GM12878 (cell line): ENCODE results near the gene SCN11A. TPM values are rescaled to one million over a fixed set of nuclear protein-coding genes. Genes with fewer than 3 reads are reported as not detected.

ENCODE experiments used
- ATAC-seq: fragments of 200-7000 bp; cut with Tn5 transposase; 3 replicates; pipeline ENCODE4 v1.9.1; 2020; ENCODE audit warnings: mild to moderate bottlenecking, moderate library complexity
- BruUV-seq: library from RNA; stranded (reverse); fragments of 400-500 nt; replicated peaks from 2 replicates; lab custom pipeline; 2021; lab: Mats Ljungman, UMichigan
- CTCF ChIA-PET: fragments of 300-600 bp; sonication (Branson Sonifier 250); formaldehyde crosslinking; extraction: SDS; loops from one replicate; lab custom pipeline; 2021; ENCODE audit warnings: inconsistent platforms; lab: Yijun Ruan, JAX
- POLR2A ChIA-PET: fragments of 350-600 bp; formaldehyde crosslinking; extraction: SDS; loops from one replicate; lab custom pipeline; 2021; ENCODE audit warnings: inconsistent platforms; lab: Charles Lee
- RAD21 ChIA-PET: fragments of 300-600 bp; sonication (Branson Sonifier 250); formaldehyde crosslinking; loops from one replicate; lab custom pipeline; 2023; ENCODE audit warnings: antibody characterized with exemption; ENCODE audit not compliant: unreplicated experiment; lab: Charles Lee
- SMC1A ChIA-PET: fragments of 300-600 bp; sonication (Branson Sonifier 250); formaldehyde crosslinking; loops from one replicate; lab custom pipeline; 2023; ENCODE audit not compliant: unreplicated experiment, uncharacterized antibody; lab: Charles Lee
- DNase-seq: peaks from one replicate; pipeline ENCODE4 v3.0.0-alpha.2; 2011; ENCODE audit warnings: low read depth, low spot score
- FAIRE-seq: peaks from 3 replicates; lab custom pipeline; 2011; peaks lifted over from hg19 to GRCh38; lab: Jason Lieb, UNC
- H2AFZ ChIP-seq: 2 replicates; pipeline ENCODE4 v1.6.0; 2011; ENCODE audit warnings: low read depth, low read length, control low read depth; ENCODE audit not compliant: control insufficient read depth
- H3K27ac ChIP-seq: 2 replicates; pipeline ENCODE4 v1.5.1; 2011; ENCODE audit warnings: control low read depth; ENCODE audit not compliant: control insufficient read depth, insufficient read depth
- H3K27me3 ChIP-seq, 2 experiments: replicated peaks in 1 of 2; 2 replicates each; pipeline versions ENCODE4 v1.6.0 to v1.6.1; 2011; ENCODE audit warnings: low read length in 1 of 2; ENCODE audit not compliant: control insufficient read depth in 2 of 2, insufficient read depth in 2 of 2
- H3K36me3 ChIP-seq, 2 experiments: 2 replicates each; pipeline ENCODE4 v1.5.1; 2011; ENCODE audit warnings: low read length in 1 of 2; ENCODE audit not compliant: control insufficient read depth in 2 of 2, insufficient read depth in 2 of 2
- H3K4me1 ChIP-seq: 2 replicates; pipeline ENCODE4 v1.6.1; 2011; ENCODE audit warnings: mild to moderate bottlenecking, low read length, moderate library complexity, mixed read lengths; ENCODE audit not compliant: control insufficient read depth, insufficient read depth
- H3K4me2 ChIP-seq: 2 replicates; pipeline ENCODE4 v1.6.0; 2011; ENCODE audit warnings: control low read depth; ENCODE audit not compliant: control insufficient read depth, insufficient read depth
- H3K4me3 ChIP-seq: fragments of 200-600 bp; sonication (generic); 2 replicates; pipeline ENCODE4 v1.5.1; 2016
- H3K79me2 ChIP-seq: 2 replicates; pipeline ENCODE4 v1.6.0; 2011; ENCODE audit warnings: low read length; ENCODE audit not compliant: control insufficient read depth, insufficient read depth
- H3K9ac ChIP-seq: 2 replicates; pipeline ENCODE4 v1.8.0; 2011; ENCODE audit warnings: low read length, control low read depth, mixed read lengths; ENCODE audit not compliant: control insufficient read depth, insufficient read depth
- H3K9me3 ChIP-seq: replicated peaks from 3 replicates; pipeline ENCODE4 v1.5.1; 2011; ENCODE audit warnings: mild to moderate bottlenecking, low read length; ENCODE audit not compliant: control insufficient read depth, insufficient read depth
- H4K20me1 ChIP-seq: 2 replicates; pipeline ENCODE4 v1.6.0; 2011; ENCODE audit not compliant: control insufficient read depth, insufficient read depth
- BCL11A ChIP-seq: IDR thresholded peaks from 2 replicates; pipeline ENCODE4 v1.6.1; 2011; ENCODE audit warnings: low read depth, low read length
- BCLAF1 ChIP-seq: fragments of 450-650 bp; IDR thresholded peaks from 2 replicates; pipeline ENCODE4 v1.6.1; 2017; ENCODE audit warnings: antibody characterized with exemption, mild to moderate bottlenecking, moderate library complexity
- ESRRA ChIP-seq: IDR thresholded peaks from 2 replicates; pipeline ENCODE4 v1.6.1; 2012; ENCODE audit warnings: mild to moderate bottlenecking, low read length, improper control_type of control experiment
- IKZF1 ChIP-seq: fragments of 450-650 bp; conservative IDR thresholded peaks from 2 replicates; pipeline ENCODE4 v1.6.1; 2017; ENCODE audit warnings: antibody characterized with exemption, mild to moderate bottlenecking
- LARP7 ChIP-seq: fragments of 450-650 bp; IDR thresholded peaks from 2 replicates; pipeline ENCODE4 v1.6.1; 2017; ENCODE audit warnings: mild to moderate bottlenecking
- MYC ChIP-seq: IDR thresholded peaks from 2 replicates; pipeline ENCODE4 v1.6.1; 2011; ENCODE audit warnings: mild to moderate bottlenecking, low read length, moderate library complexity, inconsistent platforms; ENCODE audit not compliant: insufficient read depth, insufficient replicate concordance, insufficient read length, severe bottlenecking
- RAD51 ChIP-seq: fragments of 450-650 bp; IDR thresholded peaks from 2 replicates; pipeline ENCODE4 v1.6.1; 2016; ENCODE audit warnings: moderate library complexity, mild to moderate bottlenecking, inconsistent platforms
- SPI1 ChIP-seq: IDR thresholded peaks from 2 replicates; pipeline ENCODE4 v1.6.1; 2011; ENCODE audit warnings: low read depth, mild to moderate bottlenecking, low read length, moderate library complexity, borderline replicate concordance; ENCODE audit not compliant: insufficient read depth
- TCF12 ChIP-seq: IDR thresholded peaks from 2 replicates; pipeline ENCODE4 v1.6.1; 2011; ENCODE audit warnings: low read depth, mild to moderate bottlenecking, low read length
- ZNF217 ChIP-seq: fragments of 450-650 bp; IDR thresholded peaks from 2 replicates; pipeline ENCODE4 v1.6.1; 2017; ENCODE audit warnings: antibody characterized with exemption, mild to moderate bottlenecking
- WGBS: methylation state at CpG from one replicate; pipeline ENCODE4 v1.1.6; 2016; ENCODE audit warnings: low lambda C conversion rate; ENCODE audit not compliant: insufficient replicate concordance, insufficient coverage; ENCODE audit errors: missing lambda C conversion rate; 5-methylcytosine and 5-hydroxymethylcytosine counted together
- in situ Hi-C: fragments of 300-500 bp; cut with MboI; formaldehyde crosslinking; loops from 9 replicates; pipeline ENCODE4 v1.14.3; 2018; ENCODE audit warnings: mixed read lengths
- intact Hi-C: fragments of 100-400 bp; cut with micrococcal nuclease; formaldehyde crosslinking; loops from one replicate; pipeline ENCODE4 v1.14.2; 2022; ENCODE audit not compliant: unreplicated experiment
- polyA plus RNA-seq, 11 experiments: library from polyadenylated mRNA; depleted of rRNA in 4 of 11; unstranded in 6 of 11; stranded (reverse) in 5 of 11; fragments of >200 nt; fragmentation: Nextera tagmentation in 4 of 11; fragmentation: Illumina TruSeq in 1 of 11; extraction: Ambion mirVana in 4 of 11; extraction: Trizol in 1 of 11; gene quantifications; 1 replicate in 1 of 11; 2 replicates in 10 of 11; pipeline versions ENCODE4 v1.2.1 to v1.2.3, GENCODE V29; 2011 to 2016; ENCODE audit warnings: inconsistent platforms in 2 of 11, missing spikeins in 2 of 11, low read depth in 1 of 11
- total RNA-seq, 4 experiments: library from RNA; depleted of rRNA in 3 of 4; stranded (reverse); fragments of >200 nt in 3 of 4; fragmentation: Illumina TruSeq in 1 of 4; extraction: Trizol in 1 of 4; gene quantifications; 2 replicates each; pipeline versions ENCODE4 v1.2.1 to v1.2.3, GENCODE V29; 2013 to 2021

SCN11A gene
- total and polyA plus RNA-seq, 10 of the 15 experiments (the other 5 are each of a cell fraction or from before 2014, with no cell fraction given): under 0.01 to 0.14 (median 0.03) TPM; not detected in 4

DNA sequence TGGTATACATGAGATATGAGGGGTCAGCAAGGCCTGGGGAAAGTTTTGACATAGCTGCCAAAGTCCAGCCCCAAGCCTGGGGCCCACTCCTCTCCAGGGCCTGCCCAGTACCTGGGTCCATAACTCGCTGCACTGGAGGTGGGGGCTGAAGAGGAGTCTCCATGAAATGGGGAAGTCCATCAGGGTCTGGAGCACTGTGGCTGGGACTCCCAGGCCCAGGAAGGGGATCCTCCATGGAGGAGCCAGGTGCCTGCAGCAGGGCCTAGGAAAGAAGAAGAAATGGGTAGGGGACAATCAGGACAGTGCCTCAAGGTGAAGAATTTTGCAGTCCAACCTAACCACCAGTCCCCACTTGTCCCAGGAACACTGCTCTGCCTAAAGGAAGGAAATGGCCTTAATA is 47.5 kb upstream of the SCN11A start:
- ChIA-PET CTCF (no interaction called here), RAD21 (no interaction called here), SMC1A (no interaction called here), POLR2A (no interaction called here)
- Histone ChIP-seq H3K4me2 (no peak overlapping the region), H3K4me3 (no peak overlapping the region), H2AFZ (no peak overlapping the region), H3K27me3 (no peaks in the 10 kb centered on the region), H3K9ac (no peak overlapping the region), H3K4me1 (no peaks in the 10 kb centered on the region; the same call in 1 of the 2 replicates), H3K36me3 (peaks cover 20 to 32% of the 10 kb centered on the region in 2 experiments; a peak in 3 of 4 replicates), H4K20me1 (no peaks in the 10 kb centered on the region), H3K9me3 (no peaks in the 10 kb centered on the region), H3K27ac (no peak overlapping the region), H3K79me2 (no peaks in the 10 kb centered on the region)
- TF ChIP-seq IKZF1: no peak
- no peak for TF ChIP-seq TCF12
- no peak for TF ChIP-seq ZNF217
- TF ChIP-seq SPI1: no peak
- TF ChIP-seq BCL11A: no peak
- TF ChIP-seq BCLAF1: no peak
- TF ChIP-seq RAD51: no peak
- no peak for TF ChIP-seq MYC
- no peak for TF ChIP-seq ESRRA
- TF ChIP-seq LARP7: no peak
- in situ Hi-C loops: no loop called here
- FAIRE-seq: no peak
- DNase-seq: no peak
- no peak for ATAC-seq
- no TSS peak for BruUV-seq
- intact Hi-C loops: no loop called here
- 100% methylated on average over 1 of the region's 1 CpG for WGBS
